GM21619 (cell line): ENCODE results near the gene LINC00237.

Experiments used
- ATAC-seq: cut with Tn5 transposase; IDR thresholded peaks from one replicate; pipeline ENCODE4 v1.9.1; 2021; ENCODE audit not compliant: unreplicated experiment

Gene LINC00237

GRCh38 chr20:21049305-21049828 is 56.8 kb downstream of the LINC00237 start:
- ATAC-seq: no peak

- ATAC-seq: peak; percentile 49
Observed at GRCh38 chr20:21048841-21049273, 57.3 kb downstream of the LINC00237 start.

- ATAC-seq: no peak
Observed at GRCh38 chr20:21047981-21048380, 58.2 kb downstream of the LINC00237 start.

- no peak for ATAC-seq
Observed at GRCh38 chr20:21046413-21047070, 59.6 kb downstream of the LINC00237 start.
